ENCODE results near the gene AGPAT2. TPM values are rescaled to one million over a fixed set of nuclear protein-coding genes. Genes with fewer than 3 reads are reported as not detected.

AGPAT2 gene
- total RNA-seq, 1 experiment from 2014 or later = 77.9 TPM

DNA sequence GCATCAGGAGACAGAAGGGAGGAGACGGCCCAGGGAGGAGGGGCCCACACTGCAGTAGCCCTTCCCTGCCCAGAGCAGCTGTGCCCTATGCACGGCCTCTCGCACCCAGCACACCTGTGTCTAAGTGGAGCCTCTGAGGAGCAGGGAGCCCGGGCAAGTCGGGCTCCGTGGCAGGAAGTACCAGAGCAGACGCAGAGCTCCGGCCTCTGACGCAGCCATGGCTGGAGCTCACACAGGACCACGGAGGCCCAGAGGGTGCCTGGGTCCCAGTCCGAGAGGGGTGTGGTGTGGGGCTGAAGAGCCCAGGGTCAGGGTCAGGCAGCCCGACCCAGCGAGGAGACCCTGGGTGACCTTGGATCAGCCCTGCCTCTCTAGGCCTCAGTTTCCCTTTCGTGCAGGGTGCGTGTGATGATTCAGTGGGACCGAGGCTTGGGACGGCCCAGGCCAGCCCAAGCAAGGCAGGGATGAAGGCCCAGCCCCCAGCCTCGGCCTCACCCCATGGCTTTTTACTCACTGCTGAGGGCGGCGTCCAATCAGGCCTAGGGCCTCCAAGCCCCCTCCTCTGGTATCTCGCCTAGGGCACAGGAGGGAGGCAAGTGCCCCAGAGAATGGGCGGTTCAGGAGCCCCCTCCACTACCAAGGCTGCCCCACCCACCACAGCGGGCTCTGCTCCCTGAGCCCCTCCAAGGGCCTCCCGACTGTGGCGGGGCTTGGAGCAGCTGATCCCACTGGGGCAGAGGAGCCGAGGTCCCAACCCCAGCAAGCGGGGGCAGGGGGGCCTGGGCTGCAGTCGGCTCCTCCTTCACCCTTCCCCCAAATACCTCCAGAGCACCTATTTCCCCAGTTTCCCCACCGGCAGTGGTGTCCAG lies 4.3 kb upstream of the AGPAT2 start:
- Histone ChIP-seq H3K9me3 (ENCODE audit: control insufficient read depth, insufficient read depth, low read depth, low read length) (no peaks in the 10 kb centered on the region), H3K4me1 (ENCODE audit: control insufficient read depth, insufficient read depth, low read length) (peaks cover 42% of the 10 kb centered on the region), H3K4me3 (ENCODE audit: low read depth in 2 of 2, low read length in 2 of 2) (no peak overlapping the region), H3K36me3 (ENCODE audit: control insufficient read depth, insufficient read depth, low read length) (no peaks in the 10 kb centered on the region), H3K27me3 (ENCODE audit: control insufficient read depth, insufficient read depth, low read length) (no peaks in the 10 kb centered on the region), H3K27ac (ENCODE audit: low read length) (no peak overlapping the region)
- in situ Hi-C loops (cut with HindIII; ENCODE audit: low pct_unique_long_range_greater_than_20kb, low sequenced_read_pairs) = no loop called here
- POLR2A ChIA-PET = no interaction called here
- DNase-seq (ENCODE audit: low read depth, low spot score) (no peak), ATAC-seq (no peak)
- BruUV-seq (replicated peaks) = no TSS peak
- CTCF ChIA-PET = no interaction called here
- TF ChIP-seq REST (IDR thresholded peaks at IDR 0.05; ENCODE audit: insufficient read depth in 1 of 2, low read depth in 2 of 2, low read length in 1 of 2) (no peak), CTCF (IDR thresholded peaks at IDR 0.05) (no peak), TCF7L2 (IDR thresholded peaks at IDR 0.05; ENCODE audit: low read depth, low read length) (no peak), SIN3A (IDR thresholded peaks at IDR 0.05; ENCODE audit: borderline replicate concordance, insufficient read depth, low read depth, low read length) (no peak), POLR2AphosphoS5 (IDR thresholded peaks at IDR 0.05; ENCODE audit: low read depth, low read length) (no peak)
- intact Hi-C loops (cut with micrococcal nuclease; ENCODE audit: unreplicated experiment) = no loop called here

GRCh38 chr9:136690806-136691261 lies 3.6 kb upstream of the AGPAT2 start:
- H3K9me3 ChIP-seq (ENCODE audit: control insufficient read depth, insufficient read depth, low read depth, low read length) = no peaks in the 10 kb centered on the region
- no TSS peak for BruUV-seq (replicated peaks)
- no peaks in the 10 kb centered on the region for H3K27me3 ChIP-seq (ENCODE audit: control insufficient read depth, insufficient read depth, low read length)
- intact Hi-C loops (cut with micrococcal nuclease; ENCODE audit: unreplicated experiment) = no loop called here
- CTCF ChIA-PET = no interaction called here
- H3K4me3 ChIP-seq (ENCODE audit: low read depth in 2 of 2, low read length in 2 of 2) = no peak overlapping the region
- H3K36me3 ChIP-seq (ENCODE audit: control insufficient read depth, insufficient read depth, low read length) = no peaks in the 10 kb centered on the region
- in situ Hi-C loops (cut with HindIII; ENCODE audit: low pct_unique_long_range_greater_than_20kb, low sequenced_read_pairs) = no loop called here
- peaks cover 38% of the 10 kb centered on the region for H3K4me1 ChIP-seq (ENCODE audit: control insufficient read depth, insufficient read depth, low read length)
- POLR2A ChIA-PET = no interaction called here
- TF ChIP-seq POLR2AphosphoS5 (IDR thresholded peaks at IDR 0.05; ENCODE audit: low read depth, low read length) = no peak
- no peak for TF ChIP-seq SIN3A (IDR thresholded peaks at IDR 0.05; ENCODE audit: borderline replicate concordance, insufficient read depth, low read depth, low read length)
- TF ChIP-seq CTCF (IDR thresholded peaks at IDR 0.05) = no peak
- TF ChIP-seq REST (IDR thresholded peaks at IDR 0.05; ENCODE audit: insufficient read depth in 1 of 2, low read depth in 2 of 2, low read length in 1 of 2) = no peak
- TF ChIP-seq TCF7L2 (IDR thresholded peaks at IDR 0.05; ENCODE audit: low read depth, low read length) = no peak
- ATAC-seq (no peak), DNase-seq (ENCODE audit: low read depth, low spot score) (no peak)
- H3K27ac ChIP-seq (ENCODE audit: low read length) = no peak overlapping the region
